IPS-11a (cell line): ENCODE data around the gene CTCFL.

Source experiments
- H3K4me3 ChIP-seq: one replicate; pipeline ENCODE4 v1.5.1; 2013; ENCODE audit warnings: low read depth, low read length, control low read depth

The CTCFL gene, protein sequence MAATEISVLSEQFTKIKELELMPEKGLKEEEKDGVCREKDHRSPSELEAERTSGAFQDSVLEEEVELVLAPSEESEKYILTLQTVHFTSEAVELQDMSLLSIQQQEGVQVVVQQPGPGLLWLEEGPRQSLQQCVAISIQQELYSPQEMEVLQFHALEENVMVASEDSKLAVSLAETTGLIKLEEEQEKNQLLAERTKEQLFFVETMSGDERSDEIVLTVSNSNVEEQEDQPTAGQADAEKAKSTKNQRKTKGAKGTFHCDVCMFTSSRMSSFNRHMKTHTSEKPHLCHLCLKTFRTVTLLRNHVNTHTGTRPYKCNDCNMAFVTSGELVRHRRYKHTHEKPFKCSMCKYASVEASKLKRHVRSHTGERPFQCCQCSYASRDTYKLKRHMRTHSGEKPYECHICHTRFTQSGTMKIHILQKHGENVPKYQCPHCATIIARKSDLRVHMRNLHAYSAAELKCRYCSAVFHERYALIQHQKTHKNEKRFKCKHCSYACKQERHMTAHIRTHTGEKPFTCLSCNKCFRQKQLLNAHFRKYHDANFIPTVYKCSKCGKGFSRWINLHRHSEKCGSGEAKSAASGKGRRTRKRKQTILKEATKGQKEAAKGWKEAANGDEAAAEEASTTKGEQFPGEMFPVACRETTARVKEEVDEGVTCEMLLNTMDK

DNA sequence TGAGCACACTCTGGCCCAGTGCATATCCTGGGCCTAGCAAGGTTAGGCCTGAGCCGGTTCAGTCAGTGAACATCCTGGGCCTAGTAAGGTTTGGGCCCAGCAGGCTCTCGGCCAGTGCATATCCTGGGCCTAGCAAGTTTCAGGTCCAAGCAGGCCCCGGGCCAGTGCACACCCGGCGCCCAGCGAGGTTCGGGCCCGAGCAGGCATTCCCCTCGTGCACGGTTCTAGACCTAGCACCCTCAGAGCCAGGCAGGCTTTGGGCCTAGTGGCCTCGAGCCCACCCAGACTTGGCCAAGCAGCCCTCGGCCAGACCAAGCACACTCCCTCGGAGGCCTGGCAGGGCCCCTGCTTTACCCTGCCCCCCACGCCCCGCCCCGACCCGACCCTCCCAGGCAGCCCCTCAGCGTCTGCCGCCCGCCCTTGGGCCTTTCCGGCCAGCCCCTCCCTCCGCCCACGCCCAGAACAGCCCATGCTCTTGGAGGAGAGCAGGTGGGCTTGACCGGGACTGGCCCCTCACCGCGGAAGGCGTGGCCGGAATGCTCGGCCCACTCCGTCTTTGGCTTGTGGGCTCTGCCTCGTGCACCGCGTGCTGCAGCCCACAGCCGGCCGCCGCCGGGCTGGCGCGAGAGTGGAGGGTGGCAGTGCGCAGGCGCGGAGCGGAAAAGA, at the start of gene CTCFL:
Gene CTCFL (minus strand): TSS at position 630 of the 666 bp plus-strand sequence. CDS start 935 bp downstream, outside the sequence.
- H3K4me3 ChIP-seq: no peak within 1 kb of the TSS

DNA sequence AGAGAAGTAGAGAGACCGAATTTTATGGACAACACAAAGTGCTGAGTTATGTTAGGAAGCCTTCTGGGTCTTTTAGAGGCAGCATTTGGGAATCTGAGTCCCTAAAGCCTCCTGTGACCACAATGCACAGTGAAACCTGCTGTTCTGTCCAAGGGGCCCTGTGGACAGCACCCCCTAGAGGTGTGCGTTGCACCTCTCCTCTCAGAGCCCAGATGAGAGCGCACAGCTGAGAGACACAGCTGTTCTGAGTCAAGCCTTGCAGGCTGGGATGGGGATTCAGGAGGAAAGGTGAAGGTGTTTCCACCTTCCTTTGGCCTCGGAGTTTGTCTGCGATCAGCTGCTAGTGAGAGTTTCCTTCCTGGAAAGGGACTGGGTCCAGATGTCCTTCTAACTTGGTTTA, 49.0 kb upstream of the CTCFL start:
- H3K4me3 ChIP-seq: no peak overlapping the region

DNA sequence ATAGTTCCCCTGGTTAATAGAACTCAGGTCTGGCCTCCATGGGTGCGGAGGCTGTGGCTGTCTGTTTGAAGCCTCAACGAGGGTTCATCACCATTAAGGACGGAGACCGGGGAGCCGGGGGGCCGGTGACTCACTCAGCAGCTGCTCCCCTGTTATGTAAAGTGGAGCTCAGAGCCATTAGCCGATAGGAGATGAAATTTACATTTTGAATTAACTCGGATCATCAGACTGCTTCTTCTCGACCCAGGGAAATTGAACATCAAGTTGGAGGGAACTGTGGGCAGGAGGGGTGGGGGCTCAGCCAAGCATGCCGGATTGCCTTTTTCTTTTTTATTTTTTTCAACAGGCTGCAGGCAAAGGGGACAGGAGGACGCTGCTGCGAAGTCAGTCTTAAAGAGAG, 48.3 kb upstream of the CTCFL start:
- no peak overlapping the region for H3K4me3 ChIP-seq

DNA sequence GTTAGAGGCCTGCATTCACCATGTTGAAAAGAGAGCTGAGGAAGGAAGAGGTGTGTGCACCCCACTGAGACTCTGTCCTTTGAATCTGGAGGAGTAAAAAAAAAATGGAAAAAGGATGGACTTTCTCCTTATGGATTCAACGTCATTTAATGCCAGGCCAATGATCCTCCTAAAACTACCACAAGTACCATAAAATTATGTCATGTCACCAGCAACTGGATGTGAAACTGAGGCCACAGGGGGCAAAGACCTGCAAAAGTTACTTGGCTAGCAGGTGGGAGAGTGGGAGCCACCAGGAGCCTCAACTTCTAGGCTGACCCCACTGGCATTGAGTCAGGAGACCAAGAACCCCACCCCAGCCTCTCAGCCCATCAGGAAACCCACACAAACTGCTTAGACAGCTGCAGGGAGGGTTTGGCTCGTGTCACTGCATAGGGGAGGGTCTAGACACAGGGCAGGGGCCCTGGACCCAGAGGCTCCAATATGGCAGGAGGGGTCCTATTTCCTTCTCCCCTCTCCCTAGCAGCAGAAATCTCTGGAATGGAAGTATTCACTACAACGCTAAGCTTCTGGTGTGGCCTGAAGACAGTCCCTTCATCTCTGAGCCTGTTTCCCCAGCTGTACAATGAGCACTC, 47.0 kb upstream of the CTCFL start:
- no peak overlapping the region for H3K4me3 ChIP-seq

DNA sequence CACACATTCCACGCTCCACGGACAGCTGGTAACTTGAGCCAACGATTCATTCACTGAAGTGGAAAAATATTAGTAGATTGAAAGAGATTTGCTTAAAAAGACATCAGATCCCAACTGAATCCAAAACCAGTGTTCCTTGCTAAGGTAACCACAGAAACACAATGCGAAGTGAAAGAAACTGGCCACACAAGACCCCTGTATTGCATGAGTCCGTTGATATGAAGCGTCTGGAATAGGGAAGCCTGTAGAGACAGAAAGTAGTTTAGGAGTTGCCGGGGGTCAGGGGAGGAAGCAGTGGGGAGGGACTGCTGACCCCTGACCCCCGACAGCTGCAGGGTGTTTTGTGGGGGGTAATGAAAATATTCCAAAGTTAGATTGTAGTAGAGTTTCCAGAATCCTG, 46.0 kb upstream of the CTCFL start:
- H3K4me3 ChIP-seq: no peak overlapping the region

DNA sequence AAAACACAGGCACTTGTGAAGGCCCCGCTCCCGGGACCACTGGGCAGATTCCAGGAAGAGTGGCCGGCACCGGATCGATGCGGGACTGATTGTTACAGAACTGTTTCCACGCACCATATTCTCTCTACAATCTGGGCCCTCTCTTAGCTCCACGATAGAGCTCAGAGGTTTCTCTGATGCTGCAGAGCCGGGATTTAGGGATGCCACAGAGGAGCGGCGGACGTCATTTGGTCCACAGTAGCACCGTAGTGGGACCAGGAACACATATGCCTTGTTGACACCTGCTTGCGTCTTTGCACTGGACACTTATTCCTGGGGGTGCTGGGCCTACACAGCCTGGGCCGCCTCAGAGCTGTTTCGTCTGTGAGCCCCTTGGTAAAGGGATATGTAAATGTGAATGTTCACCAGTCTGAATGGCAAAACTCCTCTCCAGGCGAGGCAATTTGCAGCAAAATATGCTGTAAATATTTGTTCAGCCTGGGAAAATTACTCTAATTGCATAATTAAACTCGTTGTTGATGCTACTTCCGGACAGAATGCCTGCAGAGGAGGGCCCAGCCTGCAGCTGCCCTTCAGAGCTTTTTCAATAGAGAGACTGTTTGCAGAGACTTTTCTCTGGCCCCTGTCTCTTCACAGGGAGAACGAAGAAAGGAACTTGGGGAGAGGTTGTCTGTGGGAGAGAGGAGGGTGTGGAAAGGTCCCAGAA, 45.4 kb upstream of the CTCFL start:
- H3K4me3 ChIP-seq: no peak overlapping the region

DNA sequence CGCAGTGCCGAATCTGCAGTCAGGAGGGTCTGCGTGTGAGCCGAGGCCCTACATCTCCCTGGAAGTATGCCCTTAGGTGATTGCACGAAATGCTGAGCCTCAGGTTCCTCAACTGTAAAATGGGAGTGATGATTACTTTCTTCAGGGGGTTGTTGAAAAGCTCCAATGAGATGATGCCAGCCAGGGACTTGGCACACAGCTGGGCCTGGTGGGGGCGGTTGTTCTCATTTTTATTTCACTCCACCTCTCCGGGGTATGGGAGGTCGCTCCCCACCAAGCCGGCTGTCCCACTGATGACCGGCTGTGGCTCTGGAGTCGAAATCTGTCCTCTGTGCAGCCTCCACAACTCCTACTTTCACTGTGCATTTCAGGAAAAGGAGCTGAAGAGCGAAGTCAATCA, 44.0 kb upstream of the CTCFL start:
- H3K4me3 ChIP-seq: no peak overlapping the region

DNA sequence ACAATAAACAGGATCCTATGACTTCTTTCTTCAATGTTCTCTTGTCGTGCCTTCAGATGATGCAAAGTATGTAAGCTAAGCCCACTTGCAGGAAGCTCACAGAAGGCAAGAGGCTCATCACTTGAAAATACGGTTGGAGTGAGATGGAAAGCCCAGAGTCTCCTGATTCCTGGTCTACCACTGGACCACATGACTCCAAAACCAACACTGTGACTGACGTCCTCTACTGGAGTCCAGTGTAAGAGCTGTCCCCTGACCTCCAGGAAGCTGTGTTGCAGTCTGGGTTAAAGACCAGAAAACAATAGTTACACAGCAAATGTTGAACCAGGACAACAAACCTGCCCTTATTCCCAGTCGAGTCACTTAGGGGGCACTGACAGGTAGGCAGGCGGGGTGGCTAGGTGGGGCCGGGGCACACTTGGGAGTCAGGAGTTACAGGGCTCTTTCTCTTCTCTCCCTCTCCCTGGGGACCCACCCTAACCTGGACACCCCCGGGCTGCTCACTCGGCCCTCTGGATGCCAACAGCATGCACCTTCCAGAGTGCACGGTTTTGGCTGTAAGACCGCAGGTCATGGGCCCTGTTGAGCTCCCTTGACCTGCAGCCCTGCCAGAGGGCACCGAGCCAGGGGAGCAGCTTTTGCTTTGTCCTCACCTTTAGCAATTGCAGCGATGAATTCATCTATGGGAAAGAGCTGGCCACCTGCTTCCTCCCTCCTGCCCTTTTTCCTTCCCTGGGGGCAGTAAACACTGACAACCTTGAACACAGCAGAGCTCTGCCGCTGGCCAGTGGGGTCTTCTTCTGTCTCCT, 43.4 kb upstream of the CTCFL start:
- H3K4me3 ChIP-seq: no peak overlapping the region

DNA sequence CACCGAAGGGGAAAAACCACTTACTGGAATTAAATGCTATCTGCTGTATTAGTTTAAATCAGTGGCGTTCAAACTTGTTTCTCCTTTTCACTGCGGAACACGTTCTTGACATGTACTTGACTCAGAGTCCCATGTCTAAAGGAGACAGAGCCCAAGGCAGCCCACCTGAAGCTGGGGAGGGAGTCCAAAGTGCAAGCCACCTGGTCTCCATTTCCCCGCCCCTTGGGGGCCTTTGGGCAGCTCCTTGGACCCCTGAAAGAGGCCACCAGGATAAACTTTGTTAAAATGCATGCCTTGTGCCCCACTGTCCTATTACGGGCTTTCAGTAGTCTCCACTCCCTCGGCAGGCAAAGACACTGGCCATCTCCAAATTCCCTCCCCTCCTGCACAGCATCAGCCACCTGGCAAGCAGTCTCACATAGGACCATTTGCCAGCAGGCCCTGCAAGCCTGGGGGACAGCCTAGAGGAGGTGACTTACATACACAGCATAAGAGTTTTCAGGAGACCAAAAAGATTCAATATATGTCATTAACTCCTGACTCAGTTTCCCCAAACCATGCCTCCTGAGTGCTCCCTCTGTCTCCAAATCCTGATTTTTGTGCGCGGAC, 42.6 kb upstream of the CTCFL start:
- no peak overlapping the region for H3K4me3 ChIP-seq

DNA sequence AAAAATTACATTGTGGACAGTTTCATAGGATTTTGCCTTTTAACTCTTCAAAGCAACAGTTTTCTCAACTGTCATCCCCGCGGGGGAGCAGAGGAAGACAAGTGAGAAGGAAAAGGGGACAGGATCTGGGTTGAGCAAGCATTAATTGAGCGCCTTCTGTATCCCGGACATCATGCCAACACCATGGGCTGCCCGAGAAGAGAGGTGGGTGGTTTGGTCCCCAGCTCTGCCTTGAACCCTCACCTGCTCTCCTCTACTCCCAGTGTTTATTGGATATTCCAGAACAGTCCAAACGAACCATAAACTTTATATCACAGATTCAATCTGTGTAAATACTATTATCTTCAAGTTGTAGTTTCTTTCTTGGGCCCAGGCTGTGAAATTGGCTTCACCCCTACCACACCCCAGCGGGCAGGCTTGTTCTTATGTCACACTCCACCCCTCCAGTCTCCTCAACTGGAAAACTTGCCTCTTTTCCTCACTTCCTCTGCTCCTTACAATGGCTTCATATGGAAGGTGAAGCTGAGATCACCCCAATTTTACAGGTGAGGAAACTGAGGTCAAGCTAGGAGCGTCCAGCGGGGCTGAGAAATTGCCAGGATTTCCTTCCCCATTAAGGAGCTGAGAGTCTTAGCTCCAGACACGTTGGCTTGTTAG, 42.0 kb upstream of the CTCFL start:
- H3K4me3 ChIP-seq: no peak overlapping the region

DNA sequence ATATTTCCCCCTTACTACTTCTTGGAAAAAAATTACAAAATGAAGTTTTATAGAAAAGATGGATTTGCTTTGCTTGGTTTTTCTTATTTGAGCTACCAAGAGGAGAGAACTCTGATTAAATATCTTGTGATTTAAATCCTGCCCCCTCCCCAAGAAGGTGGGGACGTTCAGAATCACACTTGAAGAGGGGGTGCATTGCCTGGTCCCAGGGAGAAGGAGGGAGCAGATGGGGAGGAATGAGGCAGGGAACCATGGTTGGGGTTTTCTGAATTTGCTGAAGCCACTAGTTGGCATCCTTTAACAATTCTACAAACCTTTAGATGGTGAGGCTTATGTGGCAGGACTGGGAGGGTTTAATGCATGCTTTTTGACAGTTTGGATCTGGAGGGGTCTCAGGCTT, 41.5 kb upstream of the CTCFL start:
- H3K4me3 ChIP-seq: no peak overlapping the region

DNA sequence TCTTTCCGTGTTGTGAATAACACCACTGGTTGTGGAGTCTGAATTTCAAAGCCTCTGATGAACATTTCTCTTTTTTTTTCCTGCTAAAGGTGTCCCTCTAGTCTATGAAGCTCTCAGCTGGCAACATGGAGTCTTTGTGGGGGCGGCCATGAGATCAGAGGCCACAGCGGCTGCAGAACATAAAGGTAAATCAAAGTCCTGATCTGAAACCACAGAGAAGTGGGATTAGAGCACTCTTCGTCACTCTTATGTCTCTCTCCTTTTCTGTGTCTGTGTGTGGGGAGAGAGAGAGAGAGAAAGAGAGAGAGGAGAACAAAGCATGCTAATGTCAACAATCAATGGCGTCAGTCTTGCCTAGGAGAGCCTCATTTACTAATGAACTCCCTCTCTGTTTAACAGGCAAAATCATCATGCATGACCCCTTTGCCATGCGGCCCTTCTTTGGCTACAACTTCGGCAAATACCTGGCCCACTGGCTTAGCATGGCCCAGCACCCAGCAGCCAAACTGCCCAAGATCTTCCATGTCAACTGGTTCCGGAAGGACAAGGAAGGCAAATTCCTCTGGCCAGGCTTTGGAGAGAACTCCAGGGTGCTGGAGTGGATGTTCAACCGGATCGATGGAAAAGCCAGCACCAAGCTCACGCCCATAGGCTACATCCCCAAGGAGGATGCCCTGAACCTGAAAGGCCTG, 40.2 kb upstream of the CTCFL start:
- H3K4me3 ChIP-seq: no peak overlapping the region

DNA sequence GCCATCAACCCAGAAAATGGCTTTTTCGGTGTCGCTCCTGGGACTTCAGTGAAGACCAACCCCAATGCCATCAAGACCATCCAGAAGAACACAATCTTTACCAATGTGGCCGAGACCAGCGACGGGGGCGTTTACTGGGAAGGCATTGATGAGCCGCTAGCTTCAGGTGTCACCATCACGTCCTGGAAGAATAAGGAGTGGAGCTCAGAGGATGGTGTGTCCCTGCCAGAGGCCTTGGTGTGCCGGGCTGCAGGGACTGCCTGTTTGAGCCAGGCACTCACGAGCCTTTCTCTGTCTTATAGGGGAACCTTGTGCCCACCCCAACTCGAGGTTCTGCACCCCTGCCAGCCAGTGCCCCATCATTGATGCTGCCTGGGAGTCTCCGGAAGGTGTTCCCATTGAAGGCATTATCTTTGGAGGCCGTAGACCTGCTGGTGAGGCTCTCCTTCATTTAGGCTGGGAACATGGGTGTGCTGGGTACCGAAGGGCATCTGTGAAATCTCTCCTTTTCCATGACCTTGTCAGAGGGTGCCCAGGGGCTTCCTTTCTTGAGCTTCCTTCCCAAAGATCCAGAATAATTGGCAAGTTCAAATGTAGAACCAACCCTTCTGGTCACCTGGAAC, 39.4 kb upstream of the CTCFL start:
- H3K4me3 ChIP-seq: no peak overlapping the region

DNA sequence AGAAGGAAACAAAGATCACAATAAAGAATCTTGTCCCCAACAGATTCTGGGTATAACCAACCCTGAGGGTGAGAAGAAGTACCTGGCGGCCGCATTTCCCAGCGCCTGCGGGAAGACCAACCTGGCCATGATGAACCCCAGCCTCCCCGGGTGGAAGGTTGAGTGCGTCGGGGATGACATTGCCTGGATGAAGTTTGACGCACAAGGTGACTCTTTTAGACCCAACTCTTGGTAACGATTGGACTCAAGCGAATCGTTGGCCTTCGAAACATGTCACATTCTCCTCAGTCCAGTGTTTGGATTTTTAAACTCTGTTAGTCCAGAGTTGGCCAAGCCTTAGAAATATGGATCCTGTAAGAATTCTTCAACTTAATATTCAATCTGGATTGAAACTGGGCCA, 38.6 kb upstream of the CTCFL start:
- no peak overlapping the region for H3K4me3 ChIP-seq

DNA sequence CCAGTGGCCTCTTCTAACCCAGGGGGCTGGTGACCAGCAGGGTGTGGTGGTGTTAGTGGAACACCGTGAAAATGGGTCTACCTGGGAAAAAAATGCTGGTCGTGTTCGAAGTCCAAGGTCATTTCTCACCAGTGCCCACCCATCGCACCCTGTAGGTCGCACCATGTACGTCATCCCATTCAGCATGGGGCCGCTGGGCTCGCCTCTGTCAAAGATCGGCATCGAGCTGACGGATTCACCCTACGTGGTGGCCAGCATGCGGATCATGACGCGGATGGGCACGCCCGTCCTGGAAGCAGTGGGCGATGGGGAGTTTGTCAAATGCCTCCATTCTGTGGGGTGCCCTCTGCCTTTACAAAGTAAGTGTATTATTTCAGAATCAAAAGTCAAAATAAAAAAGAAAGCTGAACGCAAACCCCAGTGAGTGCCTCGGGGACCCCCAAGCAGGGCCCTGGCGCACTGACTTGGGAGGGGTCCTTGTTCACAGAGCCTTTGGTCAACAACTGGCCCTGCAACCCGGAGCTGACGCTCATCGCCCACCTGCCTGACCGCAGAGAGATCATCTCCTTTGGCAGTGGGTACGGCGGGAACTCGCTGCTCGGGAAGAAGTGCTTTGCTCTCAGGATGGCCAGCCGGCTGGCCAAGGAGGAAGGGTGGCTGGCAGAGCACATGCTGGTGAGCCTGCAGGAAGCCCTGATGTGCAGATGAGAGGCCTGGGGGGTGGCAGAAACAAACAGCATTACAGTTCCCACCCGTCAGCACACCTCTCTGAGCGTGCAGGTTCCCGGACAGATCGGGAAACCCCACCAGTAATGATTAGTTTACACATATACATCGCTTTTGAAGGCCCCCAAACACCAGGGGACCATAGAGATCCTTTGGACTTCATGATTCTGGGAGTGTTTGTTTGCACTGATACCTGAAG, 37.9 kb upstream of the CTCFL start:
- H3K4me3 ChIP-seq: no peak overlapping the region

DNA sequence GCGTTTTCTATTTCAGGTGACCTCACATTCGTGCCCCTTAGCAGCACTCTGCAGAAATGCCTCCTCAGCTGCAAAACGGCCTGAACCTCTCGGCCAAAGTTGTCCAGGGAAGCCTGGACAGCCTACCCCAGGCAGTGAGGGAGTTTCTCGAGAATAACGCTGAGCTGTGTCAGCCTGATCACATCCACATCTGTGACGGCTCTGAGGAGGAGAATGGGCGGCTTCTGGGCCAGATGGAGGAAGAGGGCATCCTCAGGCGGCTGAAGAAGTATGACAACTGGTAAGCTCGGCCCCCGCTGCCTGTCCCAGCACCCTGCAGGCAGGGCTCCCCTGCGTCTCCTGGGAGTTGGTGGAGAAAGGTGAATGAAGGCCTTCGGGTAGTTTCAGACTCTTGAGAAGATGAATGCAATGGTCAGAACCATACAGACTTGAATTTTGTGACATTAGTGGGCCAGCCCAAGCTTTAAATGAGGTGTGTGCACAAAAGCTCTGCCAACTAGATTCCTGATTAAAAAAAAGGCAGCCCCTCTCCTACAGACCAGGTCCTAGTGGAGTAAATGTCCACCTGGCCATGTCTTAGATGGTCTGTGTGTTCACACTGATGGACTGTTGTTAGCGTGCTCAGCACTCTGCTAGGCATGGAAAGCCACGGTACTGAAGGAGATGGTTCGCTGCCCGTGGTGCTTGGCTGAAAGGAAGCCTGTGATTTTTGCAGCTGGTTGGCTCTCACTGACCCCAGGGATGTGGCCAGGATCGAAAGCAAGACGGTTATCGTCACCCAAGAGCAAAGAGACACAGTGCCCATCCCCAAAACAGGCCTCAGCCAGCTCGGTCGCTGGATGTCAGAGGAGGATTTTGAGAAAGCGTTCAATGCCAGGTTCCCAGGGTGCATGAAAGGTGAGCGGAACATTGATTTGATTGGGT, 36.7 kb upstream of the CTCFL start:
- H3K4me3 ChIP-seq: no peak overlapping the region
